GM19240 (cell line): ENCODE measurements around the gene UACA.
A peak's percentile ranks its signal among the peaks of the same experiment; 100 is the strongest.
"Not testable (repeated sequence)": the region's sequence is repeated elsewhere in the genome, so short reads cannot be mapped to it uniquely, and the experiment has no call there.

Experiments
- DNase-seq: peaks from one replicate; pipeline ENCODE4 v3.0.0; 2011; ENCODE audit warnings: low spot score; ENCODE audit not compliant: insufficient read length

Gene UACA, protein sequence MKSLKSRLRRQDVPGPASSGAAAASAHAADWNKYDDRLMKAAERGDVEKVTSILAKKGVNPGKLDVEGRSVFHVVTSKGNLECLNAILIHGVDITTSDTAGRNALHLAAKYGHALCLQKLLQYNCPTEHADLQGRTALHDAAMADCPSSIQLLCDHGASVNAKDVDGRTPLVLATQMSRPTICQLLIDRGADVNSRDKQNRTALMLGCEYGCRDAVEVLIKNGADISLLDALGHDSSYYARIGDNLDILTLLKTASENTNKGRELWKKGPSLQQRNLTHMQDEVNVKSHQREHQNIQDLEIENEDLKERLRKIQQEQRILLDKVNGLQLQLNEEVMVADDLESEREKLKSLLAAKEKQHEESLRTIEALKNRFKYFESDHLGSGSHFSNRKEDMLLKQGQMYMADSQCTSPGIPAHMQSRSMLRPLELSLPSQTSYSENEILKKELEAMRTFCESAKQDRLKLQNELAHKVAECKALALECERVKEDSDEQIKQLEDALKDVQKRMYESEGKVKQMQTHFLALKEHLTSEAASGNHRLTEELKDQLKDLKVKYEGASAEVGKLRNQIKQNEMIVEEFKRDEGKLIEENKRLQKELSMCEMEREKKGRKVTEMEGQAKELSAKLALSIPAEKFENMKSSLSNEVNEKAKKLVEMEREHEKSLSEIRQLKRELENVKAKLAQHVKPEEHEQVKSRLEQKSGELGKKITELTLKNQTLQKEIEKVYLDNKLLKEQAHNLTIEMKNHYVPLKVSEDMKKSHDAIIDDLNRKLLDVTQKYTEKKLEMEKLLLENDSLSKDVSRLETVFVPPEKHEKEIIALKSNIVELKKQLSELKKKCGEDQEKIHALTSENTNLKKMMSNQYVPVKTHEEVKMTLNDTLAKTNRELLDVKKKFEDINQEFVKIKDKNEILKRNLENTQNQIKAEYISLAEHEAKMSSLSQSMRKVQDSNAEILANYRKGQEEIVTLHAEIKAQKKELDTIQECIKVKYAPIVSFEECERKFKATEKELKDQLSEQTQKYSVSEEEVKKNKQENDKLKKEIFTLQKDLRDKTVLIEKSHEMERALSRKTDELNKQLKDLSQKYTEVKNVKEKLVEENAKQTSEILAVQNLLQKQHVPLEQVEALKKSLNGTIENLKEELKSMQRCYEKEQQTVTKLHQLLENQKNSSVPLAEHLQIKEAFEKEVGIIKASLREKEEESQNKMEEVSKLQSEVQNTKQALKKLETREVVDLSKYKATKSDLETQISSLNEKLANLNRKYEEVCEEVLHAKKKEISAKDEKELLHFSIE (N-terminal part only)

DNA sequence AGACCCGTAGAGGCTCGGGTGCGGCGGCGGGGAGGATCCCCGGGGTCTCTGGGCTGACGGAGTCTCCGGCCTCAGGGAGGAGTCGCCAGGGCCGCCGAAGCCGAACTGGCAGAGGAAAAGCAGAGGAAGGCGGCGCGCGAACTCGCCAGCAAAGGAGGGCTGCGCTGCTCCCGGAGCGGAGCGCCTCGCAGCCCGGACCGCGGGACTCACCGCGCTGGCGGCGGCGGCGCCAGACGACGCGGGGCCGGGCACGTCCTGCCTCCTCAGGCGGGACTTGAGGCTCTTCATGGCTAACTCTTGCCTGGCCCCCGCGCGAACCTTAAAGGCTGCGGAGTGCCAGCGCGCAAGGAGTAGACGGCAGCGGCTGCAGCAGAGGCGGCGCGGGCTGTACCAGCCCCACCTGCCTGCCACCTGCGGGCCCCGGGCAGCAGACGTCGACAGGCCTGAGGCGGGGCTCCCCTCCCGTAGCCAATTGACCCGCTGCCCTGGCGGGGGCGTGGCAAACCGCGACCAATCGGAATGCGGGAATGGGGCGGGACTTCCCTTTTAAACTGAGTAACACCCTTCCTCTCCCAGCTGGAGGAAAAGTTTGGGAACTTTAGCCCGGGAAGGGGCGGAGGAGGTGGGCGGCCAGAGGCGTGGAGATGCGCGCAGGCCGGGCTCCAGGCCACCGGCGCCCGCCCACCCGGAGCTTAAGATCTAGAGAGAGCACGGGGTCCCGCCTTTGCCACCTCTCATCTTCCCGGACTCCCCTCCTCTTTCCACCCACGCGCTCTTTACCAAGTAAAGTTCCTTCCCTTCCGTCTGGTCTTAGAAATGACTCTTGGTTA is at the start of gene UACA:
Gene UACA, minus strand, starts transcription at position 439 of the 830 bp plus-strand sequence. Its CDS starts 151 bp downstream, at position 288.
- DNase-seq = peak; percentile 52

DNA sequence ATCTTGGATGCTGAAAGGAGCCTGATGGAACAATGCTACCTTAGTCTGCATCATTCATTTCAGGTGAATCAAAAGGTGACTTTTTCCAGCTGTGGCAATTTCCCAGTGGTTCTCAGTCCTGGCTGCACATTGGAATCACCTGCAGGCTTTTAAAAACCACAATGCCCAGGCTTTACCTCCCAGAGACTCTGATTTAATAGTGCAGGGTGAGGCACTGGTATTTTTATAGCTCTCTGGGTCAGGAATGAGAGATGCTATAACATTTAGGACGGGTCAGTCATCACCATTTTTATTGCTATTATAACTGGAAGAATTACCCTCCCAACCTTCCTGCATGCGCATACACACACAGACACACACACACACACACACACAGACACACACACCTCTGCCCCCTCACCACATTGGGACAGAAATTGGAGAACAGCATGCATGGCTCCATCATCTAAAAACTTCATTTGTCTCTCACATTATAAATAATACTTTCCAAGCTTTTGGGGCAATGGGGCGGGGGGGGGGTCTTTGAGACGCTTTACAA is 49.5 kb upstream of the UACA start:
- no peak for DNase-seq

DNA sequence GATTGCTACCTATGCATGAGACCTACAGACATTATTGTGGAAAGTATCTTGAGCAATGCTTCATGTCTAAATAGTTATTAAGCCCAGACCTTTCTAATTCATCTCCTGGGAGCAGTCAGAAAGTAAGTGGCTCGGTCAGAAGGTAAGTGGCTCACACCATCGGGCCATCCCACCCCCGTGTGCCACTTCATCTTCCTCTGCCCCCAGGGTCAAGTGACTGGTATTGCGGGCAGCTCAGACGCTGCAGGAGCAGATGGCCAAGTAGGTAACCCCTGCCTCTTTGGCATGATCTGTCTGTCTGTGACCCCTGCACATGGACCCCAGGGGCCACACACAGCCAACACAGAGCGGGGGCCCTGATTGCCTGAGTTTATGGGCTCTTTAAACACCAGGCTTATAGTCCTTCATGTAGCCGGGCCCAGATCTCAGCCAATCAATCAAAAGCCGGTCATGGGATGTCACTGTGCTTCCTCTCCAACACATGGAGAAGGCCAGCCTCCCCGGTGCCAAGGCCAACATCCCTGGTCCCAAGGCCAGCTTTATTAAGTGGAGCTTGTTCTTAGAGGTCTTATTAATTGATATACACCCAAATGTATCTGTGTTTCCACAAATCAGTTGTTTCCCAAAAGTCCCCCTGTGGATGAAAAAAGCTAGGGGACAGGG is 47.7 kb upstream of the UACA start:
- no peak for DNase-seq

DNA sequence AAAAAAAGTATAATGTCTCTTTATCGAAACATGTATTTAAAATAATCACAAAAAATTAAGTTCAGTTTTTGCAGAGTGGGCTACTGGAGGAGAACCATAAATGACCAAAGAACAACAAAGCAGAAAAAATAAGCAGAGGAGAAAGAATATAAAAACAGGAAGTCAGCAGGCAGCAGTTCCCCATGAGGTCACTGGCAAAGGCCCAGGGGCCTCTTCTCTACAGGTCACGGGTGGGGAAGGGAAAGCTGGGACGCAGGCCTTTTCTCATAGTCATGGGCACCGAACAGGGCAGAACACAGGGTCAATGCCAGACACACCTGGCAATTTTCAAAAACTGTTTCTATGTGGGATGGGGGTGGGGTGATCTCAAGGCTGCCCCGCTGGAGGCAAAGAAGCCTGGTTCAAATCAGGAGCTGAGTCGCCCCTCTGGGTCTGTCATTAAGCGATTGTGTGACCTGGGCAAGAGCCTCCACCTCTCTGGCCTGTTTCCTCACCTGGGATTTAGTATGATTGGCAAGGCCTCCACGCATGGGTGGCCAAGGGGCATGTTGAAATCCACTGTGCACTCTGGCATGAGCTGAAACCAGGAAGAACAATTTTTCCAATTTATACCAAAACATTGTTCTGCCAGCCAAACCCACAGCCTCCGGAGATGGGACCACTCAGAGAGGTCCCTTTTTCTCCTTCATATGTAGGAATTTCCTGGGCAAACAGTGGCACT is 43.8 kb upstream of the UACA start:
- DNase-seq = no peak

DNA sequence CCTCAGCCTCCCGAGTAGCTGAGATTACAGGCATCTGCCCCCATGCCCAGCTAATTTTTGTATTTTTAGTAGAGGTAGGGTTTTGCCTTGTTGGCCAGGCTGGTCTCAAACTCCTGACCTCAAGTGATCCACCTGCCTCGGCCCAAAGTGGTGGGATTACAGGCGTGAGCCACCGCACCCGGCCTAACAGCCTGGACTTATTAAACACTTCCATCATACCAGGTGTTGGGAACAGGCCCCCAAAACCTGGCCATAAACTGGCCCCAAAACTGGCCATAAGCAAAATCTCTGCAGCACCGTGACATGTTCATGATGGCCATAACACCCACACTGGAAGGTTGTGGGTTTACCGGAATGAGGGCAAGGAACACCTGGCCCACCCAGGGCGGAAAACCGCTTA is 41.0 kb upstream of the UACA start:
- DNase-seq = not testable (repeated sequence)

DNA sequence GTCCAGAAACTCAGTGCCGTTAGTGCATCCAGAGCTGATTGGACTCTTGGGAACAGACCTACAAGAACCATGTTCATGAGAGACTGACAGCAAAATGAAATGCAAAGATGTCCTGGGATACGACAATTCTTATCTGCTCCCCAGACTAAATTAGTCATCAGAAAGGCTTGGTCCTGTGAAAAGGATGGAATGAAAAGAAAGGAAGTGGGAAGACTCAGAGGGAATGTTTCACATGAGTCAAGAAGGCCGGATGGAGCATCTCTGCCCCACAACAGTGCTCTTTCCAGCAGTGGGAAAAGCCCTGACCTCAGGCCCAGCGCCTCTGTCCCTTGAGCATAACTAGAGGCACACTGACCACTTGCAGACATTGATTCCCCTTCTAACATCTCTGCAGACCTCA is 39.3 kb upstream of the UACA start:
- DNase-seq = no peak

DNA sequence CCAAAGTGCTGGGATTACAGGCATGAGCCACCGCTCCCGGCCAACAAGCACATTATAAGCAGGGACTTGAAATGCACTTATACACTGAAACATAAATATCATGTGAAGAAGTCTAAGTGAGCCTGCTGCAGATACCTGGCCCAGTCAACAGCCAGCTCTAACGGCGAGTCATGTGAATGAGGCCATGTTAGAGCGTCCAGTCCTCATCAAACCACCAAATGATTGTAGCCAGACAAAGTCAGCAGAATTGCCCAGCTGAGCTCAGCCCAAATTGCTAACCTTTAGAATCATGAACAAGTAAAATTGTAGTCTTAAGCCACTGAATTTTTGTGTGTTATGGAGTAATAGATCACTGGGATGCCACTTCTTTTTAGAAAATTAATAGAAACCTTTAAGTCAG is 37.8 kb upstream of the UACA start:
- DNase-seq = no peak

DNA sequence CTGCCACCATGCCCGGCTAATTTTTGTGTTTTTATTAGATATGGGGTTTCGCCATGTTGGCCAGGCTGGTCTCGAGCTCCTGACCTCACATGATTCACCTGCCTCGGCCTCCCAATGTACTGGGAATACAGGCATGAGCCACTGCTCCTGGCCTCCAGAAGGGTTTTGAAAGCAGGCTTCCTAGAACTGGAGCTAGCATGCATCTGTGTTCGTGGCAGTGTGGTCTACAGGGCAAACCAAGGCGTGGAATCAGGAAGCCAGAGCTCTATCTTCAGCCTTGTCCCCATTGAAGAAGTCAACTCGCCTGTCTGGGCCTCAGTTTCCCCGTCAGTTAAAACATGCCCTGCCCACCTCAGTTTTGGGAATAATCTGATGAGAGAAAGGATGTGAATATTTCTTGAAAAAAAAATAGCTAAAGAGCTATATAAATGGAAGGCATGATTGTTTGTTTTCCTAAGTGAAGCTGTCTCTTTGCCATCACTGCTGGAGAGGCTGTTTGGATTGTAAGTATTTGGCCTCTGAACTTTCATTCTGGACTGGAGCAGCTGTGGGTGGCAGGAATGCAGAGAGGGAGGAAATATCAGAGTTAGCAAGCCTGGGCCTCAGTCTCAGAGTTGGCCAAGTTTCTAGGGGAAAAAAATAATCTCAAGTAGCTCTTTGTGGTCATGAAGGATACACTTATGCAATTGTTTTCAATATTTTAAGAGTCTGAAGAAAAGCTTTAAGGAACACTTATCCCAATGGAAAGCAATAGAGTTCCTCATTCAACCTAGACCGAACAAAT is 36.5 kb upstream of the UACA start:
- DNase-seq = no peak

DNA sequence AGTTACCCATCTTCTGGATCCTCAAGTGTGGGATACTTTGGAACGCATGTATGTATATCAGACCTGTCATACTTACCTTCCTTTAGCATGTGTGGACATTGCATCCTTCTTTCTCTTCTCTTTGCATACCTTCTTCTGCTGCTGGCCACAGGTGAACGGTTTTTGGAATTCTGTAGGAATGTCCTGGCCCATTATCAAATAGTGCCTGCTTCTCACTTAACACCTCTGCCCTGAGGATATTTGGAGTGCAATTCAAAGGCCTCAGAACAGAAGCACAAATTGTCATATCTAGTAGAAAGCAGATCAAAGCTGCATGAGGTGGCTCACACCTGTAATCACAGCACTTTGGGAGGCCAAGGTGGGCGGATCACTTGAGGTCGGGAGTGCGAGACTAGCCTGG is 34.1 kb upstream of the UACA start:
- no peak for DNase-seq

DNA sequence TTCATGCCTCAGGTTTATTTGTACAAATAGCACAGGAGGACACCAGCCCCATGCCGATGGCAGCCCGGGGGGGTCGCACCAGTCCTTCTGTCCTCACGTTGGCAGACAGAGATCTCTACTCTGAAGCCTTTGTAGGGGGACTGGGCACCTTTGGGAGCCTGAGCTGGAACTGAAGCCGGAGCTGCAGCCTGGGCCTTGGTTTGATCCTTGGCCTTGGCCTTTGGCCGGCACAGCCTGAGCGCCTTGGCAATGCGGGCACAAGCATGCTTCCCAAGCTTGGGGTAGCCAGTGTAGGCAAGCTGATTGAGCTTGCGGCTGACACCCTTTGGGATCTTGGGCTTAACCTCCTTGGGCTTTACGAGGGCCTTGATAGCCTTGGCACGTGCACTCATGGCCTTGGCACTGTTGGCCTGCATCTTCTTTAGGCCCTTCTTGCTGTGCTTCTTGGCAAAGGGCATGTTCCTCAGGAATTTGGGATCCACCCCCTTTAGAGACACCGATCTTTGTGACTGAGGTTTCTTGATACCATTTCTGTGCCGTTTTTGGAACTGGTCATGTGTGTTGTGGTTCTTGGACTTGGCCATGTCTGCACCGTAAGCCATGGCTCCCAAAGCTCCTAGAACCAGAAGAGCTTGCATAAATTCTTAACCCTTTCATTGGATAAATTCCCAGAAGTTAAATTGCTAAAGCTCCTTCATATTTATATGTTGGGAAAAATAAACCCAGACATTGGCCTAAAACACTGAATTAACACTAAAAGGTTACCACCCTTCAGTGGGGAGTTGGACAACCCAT is 33.4 kb upstream of the UACA start:
- DNase-seq = no peak

DNA sequence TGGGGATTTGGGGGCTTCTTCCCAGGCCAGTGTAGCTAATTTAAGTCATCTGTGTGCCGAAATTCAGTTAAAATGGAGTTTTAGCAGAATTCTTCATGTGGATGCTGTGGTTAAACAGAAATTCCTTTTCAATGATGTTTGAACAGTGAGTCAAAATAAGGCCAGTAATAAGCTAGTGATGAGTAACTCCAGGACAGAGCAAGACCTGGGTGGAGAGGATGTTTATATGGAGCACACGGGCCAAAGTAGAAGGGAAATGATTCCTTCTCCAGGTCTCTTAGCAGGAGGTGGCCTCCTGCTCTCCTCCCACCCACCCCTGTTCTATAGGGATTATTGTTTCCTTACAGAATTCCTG is 31.9 kb upstream of the UACA start:
- no peak for DNase-seq

DNA sequence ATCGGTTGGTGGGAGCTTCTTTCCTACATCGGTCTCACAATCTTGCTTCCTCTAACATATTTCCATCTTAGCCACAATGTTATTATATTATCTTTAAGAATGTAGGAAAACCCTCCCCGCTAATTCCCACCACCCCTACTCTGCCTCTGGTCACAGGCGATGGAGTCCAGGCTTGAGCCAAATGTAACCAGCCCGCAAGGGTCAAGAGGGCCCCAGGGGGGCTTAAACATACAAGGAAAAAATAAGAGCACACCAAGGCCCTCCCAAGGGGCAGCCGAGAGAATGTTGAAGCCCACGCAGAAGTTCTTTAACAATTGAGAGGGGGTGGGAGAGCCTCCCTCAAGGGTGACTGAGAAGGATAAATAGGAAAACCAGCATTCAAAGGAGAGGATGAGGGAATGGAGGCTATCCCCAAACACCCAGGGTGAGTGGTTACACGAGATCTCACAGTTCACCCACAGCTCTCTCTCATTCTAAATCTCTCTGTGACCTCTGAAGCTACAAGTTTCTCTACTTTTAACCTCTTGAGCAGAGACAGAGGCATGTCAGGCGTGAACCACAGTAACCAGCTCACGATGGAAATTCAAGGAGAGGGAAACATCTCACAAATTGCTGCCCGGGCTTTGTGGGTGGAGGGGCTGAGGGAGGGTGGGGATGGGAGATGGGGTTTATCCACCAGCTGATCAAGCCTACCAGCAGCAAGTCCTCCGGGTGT is 31.4 kb upstream of the UACA start:
- no peak for DNase-seq

DNA sequence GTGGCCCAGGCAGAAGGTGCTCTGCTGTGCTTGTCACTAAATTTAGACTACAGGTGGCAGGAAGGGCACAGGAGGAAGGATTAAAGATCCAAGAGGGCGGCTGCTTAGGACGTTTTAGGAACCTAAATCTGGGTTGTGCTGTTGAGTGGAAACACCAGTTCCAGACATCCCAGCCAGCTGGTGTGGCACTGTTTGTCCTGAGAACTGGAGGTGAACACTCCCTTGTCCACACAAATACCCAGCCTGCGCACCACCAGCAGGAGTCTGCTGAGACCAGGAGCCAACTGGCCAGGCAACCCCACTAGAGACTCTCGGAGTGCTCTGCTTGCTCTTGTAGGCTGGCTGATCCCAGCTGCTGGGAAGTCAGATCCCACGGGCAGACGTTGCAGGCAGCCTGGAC is 30.3 kb upstream of the UACA start:
- no peak for DNase-seq

DNA sequence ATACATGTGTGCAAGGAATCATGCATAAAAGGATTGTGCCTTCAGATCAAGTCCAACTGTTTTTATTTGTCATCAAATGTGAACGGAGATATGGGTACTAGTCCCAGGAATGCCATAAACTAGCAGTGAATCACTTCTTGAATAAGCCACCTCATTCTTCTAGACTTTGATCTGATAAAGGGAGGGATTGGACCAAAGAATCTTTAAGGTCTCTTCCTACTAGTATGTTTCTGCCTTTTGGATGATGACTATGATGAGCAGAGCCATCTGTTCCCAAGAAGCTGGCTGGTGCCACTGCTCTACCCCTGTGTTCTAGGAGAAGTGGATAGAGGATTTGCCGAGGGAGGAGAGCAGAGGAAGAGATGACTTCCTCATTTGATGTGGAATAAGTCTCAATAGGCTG is 28.8 kb upstream of the UACA start:
- DNase-seq = no peak

DNA sequence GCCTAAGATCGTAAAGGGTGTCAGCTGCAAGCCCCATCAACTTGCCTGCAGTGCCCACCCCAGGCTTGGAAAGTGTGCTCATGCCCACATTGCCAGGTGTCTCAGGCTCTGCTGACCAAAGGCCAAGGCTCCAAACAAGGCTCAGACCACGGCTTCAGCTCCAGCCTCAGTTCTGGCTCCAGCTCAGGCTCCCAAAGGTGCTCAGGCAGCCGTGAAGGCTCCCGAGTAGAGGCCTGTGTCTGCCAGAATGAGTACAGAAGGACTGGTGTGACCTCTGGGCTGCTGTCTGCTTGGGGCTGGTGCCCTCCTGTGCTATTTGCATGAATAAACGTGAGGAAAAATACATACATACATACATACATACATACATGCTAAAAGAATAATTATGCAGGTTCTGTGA is 27.9 kb upstream of the UACA start:
- DNase-seq = no peak

DNA sequence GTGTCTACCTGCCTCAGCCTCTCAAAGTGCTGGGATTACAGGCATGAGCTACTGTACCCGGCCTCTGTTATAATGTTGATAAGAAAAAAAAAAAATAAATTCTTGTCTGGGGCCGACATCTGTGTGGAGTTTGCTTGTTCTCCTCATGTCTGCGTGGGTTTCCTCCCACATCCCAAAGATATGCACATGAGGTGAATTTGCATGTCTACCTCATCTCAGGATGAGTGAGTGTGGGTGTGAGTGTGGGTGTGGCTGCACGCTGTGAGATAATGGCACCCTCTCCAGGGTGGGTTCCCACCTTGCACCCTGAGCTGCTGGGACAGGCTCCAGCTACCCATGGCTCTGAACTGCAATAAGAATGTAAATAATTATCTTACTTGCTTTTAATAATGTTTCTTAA is 25.9 kb upstream of the UACA start:
- no peak for DNase-seq
